Mesothelial cell of epicardium (in vitro differentiated cells): ENCODE measurements around the gene FMO1. TPM values are rescaled to one million over a fixed set of nuclear protein-coding genes. Genes with fewer than 3 reads are reported as not detected.

Experiments used
- DNase-seq, 2 experiments: peaks; one replicate each; pipeline ENCODE4 v3.0.0; 2021; ENCODE audit warnings: low spot score in 2 of 2; ENCODE audit not compliant: unreplicated experiment in 2 of 2
- H3K27ac Mint-ChIP-seq: 2 replicates; pipeline ENCODE4 v1.8.0; 2021; ENCODE audit warnings: mixed read lengths
- H3K27me3 Mint-ChIP-seq: 2 replicates; pipeline ENCODE4 v1.8.0; 2021; ENCODE audit warnings: low read depth, mixed read lengths
- H3K36me3 Mint-ChIP-seq: 2 replicates; pipeline ENCODE4 v1.8.0; 2021; ENCODE audit warnings: mixed read lengths
- H3K4me1 Mint-ChIP-seq: 2 replicates; pipeline ENCODE4 v1.8.0; 2021; ENCODE audit warnings: mixed read lengths
- H3K4me3 Mint-ChIP-seq: 2 replicates; pipeline ENCODE4 v1.8.0; 2021; ENCODE audit warnings: mild to moderate bottlenecking, moderate library complexity, mixed read lengths
- H3K9me3 Mint-ChIP-seq: 2 replicates; pipeline ENCODE4 v1.8.0; 2021; ENCODE audit warnings: mixed read lengths
- total RNA-seq: library from RNA; stranded (reverse); gene quantifications from 3 replicates; pipeline ENCODE4 v1.2.1, GENCODE V29; 2021
- TF ChIP-seq, protein P1 (sequence below): fragments of 200-600 bp; sonication (generic); IDR thresholded peaks from one replicate; pipeline ENCODE4 v1.5.0; 2021; ENCODE audit warnings: antibody characterized with exemption; ENCODE audit not compliant: unreplicated experiment

FMO1 gene
- total RNA-seq, 1 donor from 2014 or later: not detected

GRCh38 chr1:171258943-171259342, 10.6 kb downstream of the FMO1 start:
- H3K27ac Mint-ChIP-seq: no peak overlapping the region
- peaks cover 9% of the 10 kb centered on the region for H3K4me1 Mint-ChIP-seq
- TF ChIP-seq, protein P1, sequence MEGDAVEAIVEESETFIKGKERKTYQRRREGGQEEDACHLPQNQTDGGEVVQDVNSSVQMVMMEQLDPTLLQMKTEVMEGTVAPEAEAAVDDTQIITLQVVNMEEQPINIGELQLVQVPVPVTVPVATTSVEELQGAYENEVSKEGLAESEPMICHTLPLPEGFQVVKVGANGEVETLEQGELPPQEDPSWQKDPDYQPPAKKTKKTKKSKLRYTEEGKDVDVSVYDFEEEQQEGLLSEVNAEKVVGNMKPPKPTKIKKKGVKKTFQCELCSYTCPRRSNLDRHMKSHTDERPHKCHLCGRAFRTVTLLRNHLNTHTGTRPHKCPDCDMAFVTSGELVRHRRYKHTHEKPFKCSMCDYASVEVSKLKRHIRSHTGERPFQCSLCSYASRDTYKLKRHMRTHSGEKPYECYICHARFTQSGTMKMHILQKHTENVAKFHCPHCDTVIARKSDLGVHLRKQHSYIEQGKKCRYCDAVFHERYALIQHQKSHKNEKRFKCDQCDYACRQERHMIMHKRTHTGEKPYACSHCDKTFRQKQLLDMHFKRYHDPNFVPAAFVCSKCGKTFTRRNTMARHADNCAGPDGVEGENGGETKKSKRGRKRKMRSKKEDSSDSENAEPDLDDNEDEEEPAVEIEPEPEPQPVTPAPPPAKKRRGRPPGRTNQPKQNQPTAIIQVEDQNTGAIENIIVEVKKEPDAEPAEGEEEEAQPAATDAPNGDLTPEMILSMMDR: no peak
- no peaks in the 10 kb centered on the region for H3K9me3 Mint-ChIP-seq
- H3K27me3 Mint-ChIP-seq: no peaks in the 10 kb centered on the region
- no peak overlapping the region for H3K4me3 Mint-ChIP-seq
- no peaks in the 10 kb centered on the region for H3K36me3 Mint-ChIP-seq
- no peak for DNase-seq

- no peak for DNase-seq
- no peak overlapping the region for H3K27ac Mint-ChIP-seq
- no peaks in the 10 kb centered on the region for H3K9me3 Mint-ChIP-seq
- H3K4me1 Mint-ChIP-seq: peaks cover 14% of the 10 kb centered on the region
- no peaks in the 10 kb centered on the region for H3K27me3 Mint-ChIP-seq
- no peaks in the 10 kb centered on the region for H3K36me3 Mint-ChIP-seq
- TF ChIP-seq, protein P1: no peak
- H3K4me3 Mint-ChIP-seq: no peak overlapping the region
These were observed 13.0 kb downstream of the FMO1 start for GRCh38 chr1:171261336-171261735.

- TF ChIP-seq, protein P1: no peak
- Mint-ChIP-seq H3K27ac (peak overlapping the region; percentile 18), H3K4me1 (peaks cover 25% of the 10 kb centered on the region), H3K9me3 (no peaks in the 10 kb centered on the region), H3K36me3 (no peaks in the 10 kb centered on the region), H3K27me3 (no peaks in the 10 kb centered on the region), H3K4me3 (no peak overlapping the region)
- no peak for DNase-seq
These were observed 15.6 kb downstream of the FMO1 start for GRCh38 chr1:171263901-171264300.

DNA sequence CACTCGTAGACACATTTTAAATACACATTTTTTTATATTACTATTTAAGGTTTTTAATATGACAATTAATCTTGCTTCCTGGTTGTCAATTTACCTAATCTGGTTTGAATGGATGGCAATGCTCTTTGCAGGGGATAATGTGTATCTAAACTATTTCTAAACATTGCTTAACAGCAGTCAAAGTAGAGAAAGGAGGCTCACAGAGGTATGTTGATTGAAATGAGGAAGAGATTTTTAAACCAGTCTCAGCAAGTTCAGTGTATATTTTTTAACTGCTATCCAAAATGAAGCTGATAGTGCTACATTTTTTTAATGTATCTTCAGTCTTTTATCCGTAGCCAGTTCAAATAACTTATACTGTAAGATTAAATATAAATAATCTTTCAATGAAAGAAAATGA, 17.4 kb downstream of the FMO1 start:
- no peak overlapping the region for H3K27ac Mint-ChIP-seq
- H3K4me3 Mint-ChIP-seq: no peak overlapping the region
- TF ChIP-seq, protein P1: no peak
- peaks cover 25% of the 10 kb centered on the region for H3K4me1 Mint-ChIP-seq
- H3K27me3 Mint-ChIP-seq: no peaks in the 10 kb centered on the region
- H3K9me3 Mint-ChIP-seq: no peaks in the 10 kb centered on the region
- no peaks in the 10 kb centered on the region for H3K36me3 Mint-ChIP-seq
- DNase-seq: no peak

- H3K4me1 Mint-ChIP-seq: peaks cover 21% of the 10 kb centered on the region
- H3K27ac Mint-ChIP-seq: no peak overlapping the region
- H3K36me3 Mint-ChIP-seq: no peaks in the 10 kb centered on the region
These were observed 18.6 kb downstream of the FMO1 start for GRCh38 chr1:171266930-171267329.

More at GRCh38 chr1:171266930-171267329, 18.6 kb downstream of the FMO1 start:
- TF ChIP-seq, protein P1: no peak
- H3K4me3 Mint-ChIP-seq: no peak overlapping the region
- peaks cover 4% of the 10 kb centered on the region for H3K9me3 Mint-ChIP-seq
- peaks cover 3% of the 10 kb centered on the region for H3K27me3 Mint-ChIP-seq
- DNase-seq: no peak
